Stomach (tissue), 4 donors: ENCODE data around the gene STAT5B.

ENCODE experiments used
- CTCF ChIP-seq, 7 experiments: fragments of 450-650 bp in 4 of 7; fragments of 200-600 bp in 3 of 7; sonication (generic) in 3 of 7; IDR thresholded peaks; one replicate each; pipeline ENCODE4 v1.5.1; 2016 to 2019; ENCODE audit warnings: antibody characterized with exemption in 7 of 7, control low read depth in 2 of 7, mild to moderate bottlenecking in 1 of 7
- POLR2A ChIP-seq, 4 donors: fragments of 450-650 bp; IDR thresholded peaks; one replicate each; pipeline ENCODE4 v1.6.1; 2016; ENCODE audit warnings: antibody characterized with exemption in 4 of 4, control low read depth in 2 of 4, mild to moderate bottlenecking in 1 of 4, moderate library complexity in 1 of 4
- POLR2AphosphoS5 ChIP-seq, 3 donors: sonication (generic); formaldehyde crosslinking; IDR thresholded peaks; one replicate each; pipeline ENCODE4 v1.6.1; 2016; ENCODE audit warnings: antibody characterized with exemption in 3 of 3

GRCh38 chr17:42233156-42233555 is 43.0 kb downstream of the STAT5B start:
- TF ChIP-seq CTCF (IDR thresholded peaks at IDR 0.05): no peak
- TF ChIP-seq POLR2A (IDR thresholded peaks at IDR 0.05): no peak
- TF ChIP-seq POLR2AphosphoS5 (IDR thresholded peaks at IDR 0.05): no peak
